ENCODE data around the gene SRPK2. TPM values are rescaled to one million over a fixed set of nuclear protein-coding genes. Genes with fewer than 3 reads are reported as not detected.

The SRPK2 gene
- total RNA-seq, 1 experiment from 2014 or later, result 58.2 TPM

GRCh38 chr7:105199386-105199785 lies 189.3 kb downstream of the SRPK2 start:
- 0 out of 2 replicates have a peak, but pooled peaks cover 4% of the 10 kb centered on the region for H3K4me1 ChIP-seq (ENCODE audit: control insufficient read depth, insufficient read depth, low read length)
- no peak for TF ChIP-seq TCF7L2 (IDR thresholded peaks at IDR 0.05; ENCODE audit: low read depth, low read length)
- no peak for TF ChIP-seq SIN3A (IDR thresholded peaks at IDR 0.05; ENCODE audit: borderline replicate concordance, insufficient read depth, low read depth, low read length)
- TF ChIP-seq, protein P1, sequence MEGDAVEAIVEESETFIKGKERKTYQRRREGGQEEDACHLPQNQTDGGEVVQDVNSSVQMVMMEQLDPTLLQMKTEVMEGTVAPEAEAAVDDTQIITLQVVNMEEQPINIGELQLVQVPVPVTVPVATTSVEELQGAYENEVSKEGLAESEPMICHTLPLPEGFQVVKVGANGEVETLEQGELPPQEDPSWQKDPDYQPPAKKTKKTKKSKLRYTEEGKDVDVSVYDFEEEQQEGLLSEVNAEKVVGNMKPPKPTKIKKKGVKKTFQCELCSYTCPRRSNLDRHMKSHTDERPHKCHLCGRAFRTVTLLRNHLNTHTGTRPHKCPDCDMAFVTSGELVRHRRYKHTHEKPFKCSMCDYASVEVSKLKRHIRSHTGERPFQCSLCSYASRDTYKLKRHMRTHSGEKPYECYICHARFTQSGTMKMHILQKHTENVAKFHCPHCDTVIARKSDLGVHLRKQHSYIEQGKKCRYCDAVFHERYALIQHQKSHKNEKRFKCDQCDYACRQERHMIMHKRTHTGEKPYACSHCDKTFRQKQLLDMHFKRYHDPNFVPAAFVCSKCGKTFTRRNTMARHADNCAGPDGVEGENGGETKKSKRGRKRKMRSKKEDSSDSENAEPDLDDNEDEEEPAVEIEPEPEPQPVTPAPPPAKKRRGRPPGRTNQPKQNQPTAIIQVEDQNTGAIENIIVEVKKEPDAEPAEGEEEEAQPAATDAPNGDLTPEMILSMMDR (IDR thresholded peaks at IDR 0.05), result no peak
- no peak for TF ChIP-seq POLR2AphosphoS5 (IDR thresholded peaks at IDR 0.05; ENCODE audit: low read depth, low read length)
- TF ChIP-seq, protein P2, sequence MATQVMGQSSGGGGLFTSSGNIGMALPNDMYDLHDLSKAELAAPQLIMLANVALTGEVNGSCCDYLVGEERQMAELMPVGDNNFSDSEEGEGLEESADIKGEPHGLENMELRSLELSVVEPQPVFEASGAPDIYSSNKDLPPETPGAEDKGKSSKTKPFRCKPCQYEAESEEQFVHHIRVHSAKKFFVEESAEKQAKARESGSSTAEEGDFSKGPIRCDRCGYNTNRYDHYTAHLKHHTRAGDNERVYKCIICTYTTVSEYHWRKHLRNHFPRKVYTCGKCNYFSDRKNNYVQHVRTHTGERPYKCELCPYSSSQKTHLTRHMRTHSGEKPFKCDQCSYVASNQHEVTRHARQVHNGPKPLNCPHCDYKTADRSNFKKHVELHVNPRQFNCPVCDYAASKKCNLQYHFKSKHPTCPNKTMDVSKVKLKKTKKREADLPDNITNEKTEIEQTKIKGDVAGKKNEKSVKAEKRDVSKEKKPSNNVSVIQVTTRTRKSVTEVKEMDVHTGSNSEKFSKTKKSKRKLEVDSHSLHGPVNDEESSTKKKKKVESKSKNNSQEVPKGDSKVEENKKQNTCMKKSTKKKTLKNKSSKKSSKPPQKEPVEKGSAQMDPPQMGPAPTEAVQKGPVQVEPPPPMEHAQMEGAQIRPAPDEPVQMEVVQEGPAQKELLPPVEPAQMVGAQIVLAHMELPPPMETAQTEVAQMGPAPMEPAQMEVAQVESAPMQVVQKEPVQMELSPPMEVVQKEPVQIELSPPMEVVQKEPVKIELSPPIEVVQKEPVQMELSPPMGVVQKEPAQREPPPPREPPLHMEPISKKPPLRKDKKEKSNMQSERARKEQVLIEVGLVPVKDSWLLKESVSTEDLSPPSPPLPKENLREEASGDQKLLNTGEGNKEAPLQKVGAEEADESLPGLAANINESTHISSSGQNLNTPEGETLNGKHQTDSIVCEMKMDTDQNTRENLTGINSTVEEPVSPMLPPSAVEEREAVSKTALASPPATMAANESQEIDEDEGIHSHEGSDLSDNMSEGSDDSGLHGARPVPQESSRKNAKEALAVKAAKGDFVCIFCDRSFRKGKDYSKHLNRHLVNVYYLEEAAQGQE (IDR thresholded peaks at IDR 0.05; ENCODE audit: insufficient read depth in 1 of 2, low read depth in 2 of 2, low read length in 1 of 2), result no peak
- DNase-seq (ENCODE audit: low read depth, low spot score) (no peak), ATAC-seq (no peak)
- in situ Hi-C loops (cut with HindIII; ENCODE audit: low pct_unique_long_range_greater_than_20kb, low sequenced_read_pairs) (no loop called here), intact Hi-C loops (cut with micrococcal nuclease; ENCODE audit: unreplicated experiment) (no loop called here)
- no peaks in the 10 kb centered on the region for H3K9me3 ChIP-seq (ENCODE audit: control insufficient read depth, insufficient read depth, low read depth, low read length)
- no peak overlapping the region for H3K27ac ChIP-seq (ENCODE audit: low read length)
- no TSS peak for BruUV-seq (replicated peaks)
- ChIA-PET CTCF (interaction anchor here (0.7 kb wide), 1 partner anchor 14 kb away, joined by 10 read pairs; no protein-coding TSS in a partner anchor), POLR2A (no interaction called here)
- no peaks in the 10 kb centered on the region; the same call in none of the 2 replicates for H3K36me3 ChIP-seq (ENCODE audit: control insufficient read depth, insufficient read depth, low read length)
- H3K27me3 ChIP-seq (ENCODE audit: control insufficient read depth, insufficient read depth, low read length), result no peaks in the 10 kb centered on the region
- H3K4me3 ChIP-seq (ENCODE audit: low read depth in 2 of 2, low read length in 2 of 2), result no peak overlapping the region

GRCh38 chr7:105198223-105198622 lies 190.5 kb downstream of the SRPK2 start:
- Histone ChIP-seq H3K4me3 (ENCODE audit: low read depth in 2 of 2, low read length in 2 of 2) (no peak overlapping the region), H3K9me3 (ENCODE audit: control insufficient read depth, insufficient read depth, low read depth, low read length) (no peaks in the 10 kb centered on the region), H3K4me1 (ENCODE audit: control insufficient read depth, insufficient read depth, low read length) (0 out of 2 replicates have a peak, but pooled peaks cover 4% of the 10 kb centered on the region), H3K27ac (ENCODE audit: low read length) (no peak overlapping the region), H3K27me3 (ENCODE audit: control insufficient read depth, insufficient read depth, low read length) (no peaks in the 10 kb centered on the region), H3K36me3 (ENCODE audit: control insufficient read depth, insufficient read depth, low read length) (no peaks in the 10 kb centered on the region; the same call in none of the 2 replicates)
- ATAC-seq, result no peak
- ChIA-PET POLR2A (no interaction called here), CTCF (no interaction called here)
- DNase-seq (ENCODE audit: low read depth, low spot score), result no peak
- intact Hi-C loops (cut with micrococcal nuclease; ENCODE audit: unreplicated experiment), result no loop called here
- no TSS peak for BruUV-seq (replicated peaks)
- in situ Hi-C loops (cut with HindIII; ENCODE audit: low pct_unique_long_range_greater_than_20kb, low sequenced_read_pairs), result no loop called here
- TF ChIP-seq, protein P2 (IDR thresholded peaks at IDR 0.05; ENCODE audit: insufficient read depth in 1 of 2, low read depth in 2 of 2, low read length in 1 of 2), result no peak
- TF ChIP-seq, protein P1 (IDR thresholded peaks at IDR 0.05), result no peak
- no peak for TF ChIP-seq SIN3A (IDR thresholded peaks at IDR 0.05; ENCODE audit: borderline replicate concordance, insufficient read depth, low read depth, low read length)
- TF ChIP-seq TCF7L2 (IDR thresholded peaks at IDR 0.05; ENCODE audit: low read depth, low read length), result no peak
